HepG2 (cell line): ENCODE data around the gene PDE4D. TPM values are rescaled to one million over a fixed set of nuclear protein-coding genes. Genes with fewer than 3 reads are reported as not detected.

Experiments used
- CERS6 ChIP-seq: sonication (generic); formaldehyde crosslinking; IDR thresholded peaks from 2 replicates; pipeline ENCODE4 v1.5.0; 2020; ENCODE audit warnings: missing genetic modification reagents
- FOXM1 ChIP-seq: sonication (generic); formaldehyde crosslinking; IDR thresholded peaks from 2 replicates; pipeline ENCODE4 v1.5.0; 2020; ENCODE audit warnings: missing genetic modification reagents
- GABPA ChIP-seq, 2 experiments: IDR thresholded peaks; 2 replicates each; pipeline ENCODE4 v1.6.1; 2011 to 2016; ENCODE audit warnings: low read depth in 2 of 2, low read length in 1 of 2, missing biosample characterization in 1 of 2, missing genetic modification characterization in 1 of 2
- HNRNPL ChIP-seq: fragments of 200-400 bp; formaldehyde crosslinking; IDR thresholded peaks from 2 replicates; pipeline ENCODE4 v1.6.1; 2017; ENCODE audit warnings: mild to moderate bottlenecking, low read depth, low read length
- KLF15 ChIP-seq: sonication (generic); formaldehyde crosslinking; IDR thresholded peaks from 2 replicates; pipeline ENCODE4 v1.8.1; 2023; ENCODE audit warnings: borderline replicate concordance, mild to moderate bottlenecking, inconsistent platforms, missing genetic modification reagents, mixed read lengths
- NFKB2 ChIP-seq: sonication (generic); formaldehyde crosslinking; IDR thresholded peaks from 2 replicates; pipeline ENCODE4 v1.4.0; 2020; ENCODE audit warnings: missing genetic modification reagents, borderline replicate concordance
- NR2F1 ChIP-seq, 2 experiments: fragments of 450-650 bp in 1 of 2; formaldehyde crosslinking in 1 of 2; IDR thresholded peaks; 2 replicates each; pipeline versions ENCODE4 v1.5.0 to v1.6.1; 2016 to 2020; ENCODE audit warnings: mild to moderate bottlenecking in 1 of 2, missing compliant biosample characterization in 1 of 2, missing genetic modification reagents in 1 of 2, moderate library complexity in 1 of 2
- SAP130 ChIP-seq: IDR thresholded peaks from 2 replicates; pipeline ENCODE4 v1.6.1; 2016; ENCODE audit warnings: low read depth
- SIN3B ChIP-seq: fragments of 150-350 bp; IDR thresholded peaks from 2 replicates; pipeline ENCODE4 v1.6.1; 2014; ENCODE audit warnings: low read length
- SSRP1 ChIP-seq: IDR thresholded peaks from 2 replicates; pipeline ENCODE4 v1.6.1; 2016; ENCODE audit warnings: control low read depth
- TBL1XR1 ChIP-seq: fragments of 150-350 bp; IDR thresholded peaks from 2 replicates; pipeline ENCODE4 v1.6.1; 2014; ENCODE audit warnings: borderline replicate concordance, low read length; ENCODE audit not compliant: partially characterized antibody
- TCF12 ChIP-seq, 2 experiments: fragments of 450-650 bp in 1 of 2; sonication (generic) in 1 of 2; formaldehyde crosslinking in 1 of 2; IDR thresholded peaks; 2 replicates each; pipeline versions ENCODE4 v1.6.1 to v1.8.0; 2017 to 2022; ENCODE audit warnings: antibody characterized with exemption in 1 of 2, mild to moderate bottlenecking in 1 of 2, missing genetic modification reagents in 1 of 2, moderate library complexity in 1 of 2
- ZFP41 ChIP-seq: sonication (generic); formaldehyde crosslinking; IDR thresholded peaks from 2 replicates; pipeline ENCODE4 v1.4.0; 2020; ENCODE audit warnings: mild to moderate bottlenecking, missing genetic modification reagents, borderline replicate concordance
- ZNF276 ChIP-seq: sonication (generic); formaldehyde crosslinking; IDR thresholded peaks from 2 replicates; pipeline ENCODE4 v1.4.0; 2020; ENCODE audit warnings: mild to moderate bottlenecking, low read depth, missing genetic modification reagents
- ZNF484 ChIP-seq: sonication (generic); formaldehyde crosslinking; IDR thresholded peaks from 2 replicates; pipeline ENCODE4 v1.5.1; 2020; ENCODE audit warnings: mild to moderate bottlenecking, low read depth, missing genetic modification reagents, borderline replicate concordance
- ZNF556 ChIP-seq: sonication (generic); formaldehyde crosslinking; IDR thresholded peaks from 2 replicates; pipeline ENCODE4 v1.4.0; 2020; ENCODE audit warnings: mild to moderate bottlenecking, missing genetic modification reagents, borderline replicate concordance
- ZNF670 ChIP-seq: sonication (generic); formaldehyde crosslinking; IDR thresholded peaks from 2 replicates; pipeline ENCODE4 v1.8.0; 2022; ENCODE audit warnings: mild to moderate bottlenecking, missing genetic modification reagents, borderline replicate concordance
- ZUFSP ChIP-seq: sonication (generic); formaldehyde crosslinking; IDR thresholded peaks from 2 replicates; pipeline ENCODE4 v1.9.0; 2021; ENCODE audit warnings: missing genetic modification reagents, mild to moderate bottlenecking, borderline replicate concordance
- polyA plus RNA-seq, 8 experiments: library from polyadenylated mRNA; depleted of rRNA in 3 of 8; stranded (reverse) in 7 of 8; unstranded in 1 of 8; fragments of >200 nt; fragmentation: Illumina TruSeq in 4 of 8; extraction: Trizol in 4 of 8; gene quantifications; 2 replicates each; pipeline versions ENCODE4 v1.2.1 to v1.2.3, GENCODE V29; 2011 to 2016; ENCODE audit warnings: low read depth in 4 of 8, missing spikeins in 1 of 8, mixed read lengths in 1 of 8; ENCODE audit not compliant: insufficient read depth in 1 of 8
- total RNA-seq, 5 experiments: library from RNA; depleted of rRNA; stranded (reverse); fragments of >200 nt; fragmentation: Illumina TruSeq; extraction: Trizol; gene quantifications; 2 replicates each; pipeline ENCODE4 v1.2.3, GENCODE V29; 2016; ENCODE audit warnings: low read depth in 1 of 5
- TF ChIP-seq, protein P1 (sequence below): sonication (generic); formaldehyde crosslinking; IDR thresholded peaks from 2 replicates; pipeline ENCODE4 v1.4.0; 2020; ENCODE audit warnings: missing genetic modification reagents

The PDE4D gene
- total and polyA plus RNA-seq, 2 of the 13 experiments (the other 11 are each of a cell fraction or from before 2014, with no cell fraction given), result 7.0 to 12.2 TPM

- TF ChIP-seq CERS6 (CRISPR knock-in tag), result no peak
- 0 out of 2 replicates have a peak, but pooled peaks have one; percentile 38 for TF ChIP-seq ZNF670 (CRISPR knock-in tag)
- no peak for TF ChIP-seq FOXM1
- TF ChIP-seq ZUFSP, result no peak
- no peak for TF ChIP-seq TBL1XR1
- no peak for TF ChIP-seq ZNF556 (CRISPR knock-in tag)
- no peak for TF ChIP-seq KLF15
- TF ChIP-seq TCF12 (IDR thresholded peaks at IDR 0.05), result no peak
- TF ChIP-seq TCF12 (CRISPR knock-in tag; IDR thresholded peaks at IDR 0.05), result no peak
- TF ChIP-seq SAP130 (CRISPR knock-in tag), result 0 out of 2 replicates have a peak, but pooled peaks have one; percentile 40
- TF ChIP-seq GABPA (IDR thresholded peaks at IDR 0.05; ENCODE audit: low read depth, low read length), result no peak
- no peak for TF ChIP-seq GABPA (CRISPR knock-in tag; IDR thresholded peaks at IDR 0.05; ENCODE audit: low read depth)
- no peak for TF ChIP-seq ZFP41
- TF ChIP-seq HNRNPL, result no peak
- TF ChIP-seq, protein P1, sequence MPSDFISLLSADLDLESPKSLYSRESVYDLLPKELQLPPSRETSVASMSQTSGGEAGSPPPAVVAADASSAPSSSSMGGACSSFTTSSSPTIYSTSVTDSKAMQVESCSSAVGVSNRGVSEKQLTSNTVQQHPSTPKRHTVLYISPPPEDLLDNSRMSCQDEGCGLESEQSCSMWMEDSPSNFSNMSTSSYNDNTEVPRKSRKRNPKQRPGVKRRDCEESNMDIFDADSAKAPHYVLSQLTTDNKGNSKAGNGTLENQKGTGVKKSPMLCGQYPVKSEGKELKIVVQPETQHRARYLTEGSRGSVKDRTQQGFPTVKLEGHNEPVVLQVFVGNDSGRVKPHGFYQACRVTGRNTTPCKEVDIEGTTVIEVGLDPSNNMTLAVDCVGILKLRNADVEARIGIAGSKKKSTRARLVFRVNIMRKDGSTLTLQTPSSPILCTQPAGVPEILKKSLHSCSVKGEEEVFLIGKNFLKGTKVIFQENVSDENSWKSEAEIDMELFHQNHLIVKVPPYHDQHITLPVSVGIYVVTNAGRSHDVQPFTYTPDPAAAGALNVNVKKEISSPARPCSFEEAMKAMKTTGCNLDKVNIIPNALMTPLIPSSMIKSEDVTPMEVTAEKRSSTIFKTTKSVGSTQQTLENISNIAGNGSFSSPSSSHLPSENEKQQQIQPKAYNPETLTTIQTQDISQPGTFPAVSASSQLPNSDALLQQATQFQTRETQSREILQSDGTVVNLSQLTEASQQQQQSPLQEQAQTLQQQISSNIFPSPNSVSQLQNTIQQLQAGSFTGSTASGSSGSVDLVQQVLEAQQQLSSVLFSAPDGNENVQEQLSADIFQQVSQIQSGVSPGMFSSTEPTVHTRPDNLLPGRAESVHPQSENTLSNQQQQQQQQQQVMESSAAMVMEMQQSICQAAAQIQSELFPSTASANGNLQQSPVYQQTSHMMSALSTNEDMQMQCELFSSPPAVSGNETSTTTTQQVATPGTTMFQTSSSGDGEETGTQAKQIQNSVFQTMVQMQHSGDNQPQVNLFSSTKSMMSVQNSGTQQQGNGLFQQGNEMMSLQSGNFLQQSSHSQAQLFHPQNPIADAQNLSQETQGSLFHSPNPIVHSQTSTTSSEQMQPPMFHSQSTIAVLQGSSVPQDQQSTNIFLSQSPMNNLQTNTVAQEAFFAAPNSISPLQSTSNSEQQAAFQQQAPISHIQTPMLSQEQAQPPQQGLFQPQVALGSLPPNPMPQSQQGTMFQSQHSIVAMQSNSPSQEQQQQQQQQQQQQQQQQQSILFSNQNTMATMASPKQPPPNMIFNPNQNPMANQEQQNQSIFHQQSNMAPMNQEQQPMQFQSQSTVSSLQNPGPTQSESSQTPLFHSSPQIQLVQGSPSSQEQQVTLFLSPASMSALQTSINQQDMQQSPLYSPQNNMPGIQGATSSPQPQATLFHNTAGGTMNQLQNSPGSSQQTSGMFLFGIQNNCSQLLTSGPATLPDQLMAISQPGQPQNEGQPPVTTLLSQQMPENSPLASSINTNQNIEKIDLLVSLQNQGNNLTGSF (CRISPR knock-in tag), result no peak
- TF ChIP-seq NR2F1 (CRISPR knock-in tag; IDR thresholded peaks at IDR 0.05), result peak; percentile 67 to 83; a peak in 3 of 4 replicates
- no peak for TF ChIP-seq SIN3B
- TF ChIP-seq NFKB2 (CRISPR knock-in tag), result no peak
- no peak for TF ChIP-seq ZNF276 (CRISPR knock-in tag)
- no peak for TF ChIP-seq ZNF484 (CRISPR knock-in tag)
- no peak for TF ChIP-seq SSRP1 (CRISPR knock-in tag)
Observed at GRCh38 chr5:59062986-59063683, 830.4 kb downstream of the PDE4D start (continued).
